ENCODE data around the gene LKAAEAR1. TPM values are rescaled to one million over a fixed set of nuclear protein-coding genes. Genes with fewer than 3 reads are reported as not detected.

Gene LKAAEAR1
- total and polyA plus RNA-seq, 2 of the 13 experiments (the other 11 are each of a cell fraction or from before 2014, with no cell fraction given): not detected

- TF ChIP-seq TFDP2 (CRISPR knock-in tag; IDR thresholded peaks at IDR 0.05) (no peak), TOE1 (CRISPR knock-in tag; IDR thresholded peaks at IDR 0.05) (no peak), RBM39 (IDR thresholded peaks at IDR 0.05; ENCODE audit: low read depth, low read length, poor library complexity, severe bottlenecking) (peak; percentile 90), ZNF205 (CRISPR knock-in tag; IDR thresholded peaks at IDR 0.05) (no peak), THAP9 (CRISPR knock-in tag; IDR thresholded peaks at IDR 0.05; ENCODE audit: borderline replicate concordance) (no peak), POLR2AphosphoS2 (IDR thresholded peaks at IDR 0.05; ENCODE audit: low read depth, low read length) (peak; percentile 34; the same call in 1 of the 2 replicates), ZBTB14 (CRISPR knock-in tag; IDR thresholded peaks at IDR 0.05) (0 out of 2 replicates have a peak, but pooled peaks have one; percentile 2), SNRNP70 (IDR thresholded peaks at IDR 0.05; ENCODE audit: low read depth, low read length) (no peak), SMAD1 (CRISPR knock-in tag; IDR thresholded peaks at IDR 0.05; ENCODE audit: borderline replicate concordance, low read depth) (no peak), ZNF879 (CRISPR knock-in tag; IDR thresholded peaks at IDR 0.05) (no peak), DMAP1 (CRISPR knock-in tag; IDR thresholded peaks at IDR 0.05) (peak; percentile 8; the same call in 1 of the 2 replicates)
Measured at GRCh38 chr20:64041781-64042053, 42.5 kb downstream of the LKAAEAR1 start (continued).

Data from HepG2 (cell line).